ENCODE measurements around the gene C19orf12. TPM values are rescaled to one million over a fixed set of nuclear protein-coding genes. Genes with fewer than 3 reads are reported as not detected.
"Not testable (repeated sequence)": the region's sequence is repeated elsewhere in the genome, so short reads cannot be mapped to it uniquely, and the experiment has no call there.

C19orf12 gene
- total and polyA plus RNA-seq, 2 donors: 18.1 to 27.5 TPM

DNA sequence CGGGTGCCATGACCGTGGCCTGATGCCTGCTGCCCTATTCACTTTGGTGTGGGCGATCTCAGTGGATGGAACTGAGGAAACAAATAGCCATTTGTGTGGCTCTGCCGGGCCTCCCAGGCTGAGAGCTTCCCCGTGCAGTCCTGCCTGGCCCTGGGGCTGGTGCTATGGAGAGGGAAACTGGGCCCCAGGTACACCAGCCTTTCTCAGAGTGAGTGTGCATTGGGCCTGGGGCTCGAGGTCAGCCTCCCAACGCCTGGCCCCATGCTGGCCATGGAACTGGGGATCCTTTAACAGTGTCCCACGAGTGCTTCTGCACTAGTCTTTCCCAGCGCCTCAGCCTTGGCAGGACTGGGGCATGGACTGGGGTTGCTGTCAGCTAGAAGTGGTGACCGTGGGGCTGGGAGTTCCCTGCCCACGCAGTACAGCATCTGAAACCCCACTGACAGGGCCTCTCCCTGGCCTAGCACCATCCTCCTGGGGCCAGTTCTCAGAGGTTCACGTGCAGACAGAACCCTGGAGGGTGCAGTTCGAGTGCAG is 39.3 kb downstream of the C19orf12 start:
- peak overlapping the region in 1 of 2 donors; percentile 33 for H3K27ac ChIP-seq (ENCODE audit: low read depth in 1 of 2, low read length in 1 of 2)
- H3K36me3 ChIP-seq (ENCODE audit: control insufficient read depth in 2 of 2, insufficient read depth in 2 of 2, low read length in 1 of 2): peaks cover 11 to 27% of the 10 kb centered on the region in 2 donors
- H3K9me3 ChIP-seq (ENCODE audit: control insufficient read depth in 2 of 2, insufficient read depth in 1 of 2, low read length in 1 of 2): no peaks in the 10 kb centered on the region
- H3K4me3 ChIP-seq (ENCODE audit: low read length in 2 of 2): no peak overlapping the region
- no peaks in the 10 kb centered on the region for H3K27me3 ChIP-seq (ENCODE audit: control insufficient read depth in 2 of 2, insufficient read depth in 1 of 2, low read length in 1 of 2)
- peaks cover 81 to 100% of the 10 kb centered on the region in 2 donors for H3K4me1 ChIP-seq (ENCODE audit: control insufficient read depth in 2 of 2, insufficient read depth in 2 of 2, low read length in 2 of 2)
- WGBS: 96% methylated on average over 13 of the region's 13 CpGs
- DNase-seq (ENCODE audit: low read depth in 6 of 9, low spot score in 9 of 9): no peak

DNA sequence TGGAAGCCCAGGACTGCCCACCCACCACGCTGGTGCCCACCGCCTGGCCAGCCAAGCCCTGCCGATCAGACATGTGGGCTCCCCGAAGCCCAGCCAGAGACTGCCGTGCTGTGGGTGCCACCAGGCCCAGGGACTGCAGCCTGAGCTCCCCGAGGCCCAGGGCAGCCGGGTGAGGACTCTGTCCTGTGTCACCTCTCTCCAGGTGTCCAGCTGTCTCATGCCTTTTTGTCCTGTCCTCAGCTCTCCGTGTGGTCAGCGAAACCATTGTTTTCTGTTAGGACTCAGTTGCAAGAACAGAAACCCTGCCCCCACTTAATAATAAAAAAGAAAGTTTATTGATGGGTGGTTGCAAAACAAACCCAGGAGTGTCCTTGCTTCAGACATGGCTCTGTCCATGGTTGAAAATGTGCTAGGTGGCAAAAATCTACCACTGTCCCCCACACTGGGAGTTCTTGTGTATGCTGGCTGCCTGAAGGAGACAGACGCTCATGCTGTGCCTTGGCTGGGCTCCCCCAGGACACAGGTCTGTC is 39.9 kb downstream of the C19orf12 start:
- Histone ChIP-seq H3K36me3 (ENCODE audit: control insufficient read depth in 2 of 2, insufficient read depth in 2 of 2, low read length in 1 of 2) (peaks cover 11 to 27% of the 10 kb centered on the region in 2 donors), H3K27ac (ENCODE audit: low read depth in 1 of 2, low read length in 1 of 2) (no peak overlapping the region), H3K4me3 (ENCODE audit: low read length in 2 of 2) (no peak overlapping the region), H3K9me3 (ENCODE audit: control insufficient read depth in 2 of 2, insufficient read depth in 1 of 2, low read length in 1 of 2) (no peaks in the 10 kb centered on the region), H3K27me3 (ENCODE audit: control insufficient read depth in 2 of 2, insufficient read depth in 1 of 2, low read length in 1 of 2) (no peaks in the 10 kb centered on the region), H3K4me1 (ENCODE audit: control insufficient read depth in 2 of 2, insufficient read depth in 2 of 2, low read length in 2 of 2) (peaks cover 76 to 99% of the 10 kb centered on the region in 2 donors)
- 98% methylated on average over 10 of the region's 10 CpGs for WGBS
- DNase-seq (ENCODE audit: low read depth in 6 of 9, low spot score in 9 of 9): no peak

DNA sequence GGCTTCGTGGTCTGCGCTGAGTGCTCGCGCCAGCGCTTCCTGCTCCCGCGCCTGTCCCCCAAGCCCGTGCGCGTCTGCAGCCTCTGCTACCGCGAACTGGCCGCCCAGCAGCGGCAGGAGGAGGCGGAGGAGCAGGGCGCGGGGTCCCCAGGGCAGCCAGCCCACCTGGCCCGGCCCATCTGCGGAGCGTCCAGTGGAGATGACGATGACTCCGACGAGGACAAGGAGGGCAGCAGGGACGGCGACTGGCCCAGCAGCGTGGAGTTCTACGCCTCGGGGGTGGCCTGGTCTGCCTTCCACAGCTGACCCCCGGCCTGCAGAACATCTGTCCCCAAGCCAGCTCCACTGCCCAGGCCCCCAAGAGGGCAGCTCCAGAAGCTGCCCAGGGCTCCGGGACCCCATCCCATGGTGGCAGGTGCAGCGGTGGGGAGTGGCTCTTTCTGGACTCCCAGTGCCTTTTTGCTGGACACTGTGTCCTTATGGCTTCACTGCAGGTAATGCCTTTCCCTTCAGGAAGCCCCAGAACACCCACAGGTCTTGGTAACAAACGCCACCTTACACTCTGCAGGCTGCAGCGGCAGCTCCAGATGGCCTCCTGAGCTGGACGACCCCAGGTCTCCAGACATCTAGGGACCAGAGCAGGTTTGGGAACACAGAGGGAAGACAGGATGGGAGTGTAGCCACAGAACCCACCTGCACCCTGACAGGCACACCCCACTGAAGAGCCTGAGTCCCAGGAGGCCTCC is 40.5 kb downstream of the C19orf12 start:
- Histone ChIP-seq H3K4me3 (ENCODE audit: low read length in 2 of 2) (no peak overlapping the region), H3K27me3 (ENCODE audit: control insufficient read depth in 2 of 2, insufficient read depth in 1 of 2, low read length in 1 of 2) (no peaks in the 10 kb centered on the region), H3K36me3 (ENCODE audit: control insufficient read depth in 2 of 2, insufficient read depth in 2 of 2, low read length in 1 of 2) (peaks cover 11 to 27% of the 10 kb centered on the region in 2 donors), H3K9me3 (ENCODE audit: control insufficient read depth in 2 of 2, insufficient read depth in 1 of 2, low read length in 1 of 2) (no peaks in the 10 kb centered on the region), H3K4me1 (ENCODE audit: control insufficient read depth in 2 of 2, insufficient read depth in 2 of 2, low read length in 2 of 2) (peaks cover 70 to 93% of the 10 kb centered on the region in 2 donors), H3K27ac (ENCODE audit: low read depth in 1 of 2, low read length in 1 of 2) (peak overlapping the region in 1 of 2 donors; percentile 97)
- DNase-seq (ENCODE audit: low read depth in 6 of 9, low spot score in 9 of 9): no peak
- WGBS: 97% methylated on average over 34 of the region's 34 CpGs

DNA sequence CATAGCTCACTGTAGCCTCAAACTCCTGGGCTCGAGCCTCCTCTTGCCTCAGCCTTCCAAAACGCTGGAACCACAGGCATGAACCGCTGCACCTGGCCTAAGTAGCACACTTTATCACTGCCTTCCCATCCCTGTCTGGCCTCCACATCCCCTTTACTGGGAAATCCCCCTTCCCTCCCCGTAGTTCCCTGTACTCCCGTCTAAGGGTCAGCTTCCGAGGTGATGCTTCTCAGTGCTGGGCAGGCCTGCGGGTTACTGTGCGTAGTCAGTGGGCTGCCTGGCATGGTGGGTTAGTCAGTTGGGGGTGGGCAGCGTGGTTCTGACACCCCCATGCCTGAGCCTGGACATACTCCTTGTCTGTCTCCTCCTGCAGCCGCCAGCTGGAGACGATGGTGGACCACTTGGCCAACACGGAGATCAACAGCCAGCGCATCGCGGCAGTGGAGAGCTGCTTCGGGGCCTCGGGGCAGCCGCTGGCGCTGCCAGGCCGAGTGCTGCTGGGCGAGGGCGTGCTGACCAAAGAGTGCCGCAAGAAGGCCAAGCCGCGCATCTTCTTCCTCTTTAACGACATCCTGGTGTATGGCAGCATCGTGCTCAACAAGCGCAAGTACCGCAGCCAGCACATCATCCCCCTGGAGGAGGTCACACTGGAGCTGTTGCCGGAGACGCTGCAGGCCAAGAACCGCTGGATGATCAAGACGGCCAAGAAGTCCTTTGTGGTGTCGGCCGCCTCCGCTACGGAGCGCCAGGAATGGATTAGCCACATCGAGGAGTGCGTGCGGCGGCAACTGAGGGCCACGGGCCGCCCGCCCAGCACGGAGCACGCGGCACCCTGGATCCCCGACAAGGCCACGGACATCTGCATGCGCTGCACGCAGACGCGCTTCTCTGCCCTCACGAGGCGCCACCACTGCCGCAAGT is 41.4 kb downstream of the C19orf12 start:
- no peaks in the 10 kb centered on the region for H3K27me3 ChIP-seq (ENCODE audit: control insufficient read depth in 2 of 2, insufficient read depth in 1 of 2, low read length in 1 of 2)
- peaks cover 73 to 93% of the 10 kb centered on the region in 2 donors for H3K4me1 ChIP-seq (ENCODE audit: control insufficient read depth in 2 of 2, insufficient read depth in 2 of 2, low read length in 2 of 2)
- 92% methylated on average over 57 of the region's 57 CpGs for WGBS
- H3K9me3 ChIP-seq (ENCODE audit: control insufficient read depth in 2 of 2, insufficient read depth in 1 of 2, low read length in 1 of 2): no peaks in the 10 kb centered on the region
- peak overlapping the region; percentile 86 to 97 for H3K27ac ChIP-seq (ENCODE audit: low read depth in 1 of 2, low read length in 1 of 2)
- H3K36me3 ChIP-seq (ENCODE audit: control insufficient read depth in 2 of 2, insufficient read depth in 2 of 2, low read length in 1 of 2): peaks cover 11 to 26% of the 10 kb centered on the region in 2 donors
- no peak for DNase-seq (ENCODE audit: low read depth in 6 of 9, low spot score in 9 of 9)
- no peak overlapping the region for H3K4me3 ChIP-seq (ENCODE audit: low read length in 2 of 2)

DNA sequence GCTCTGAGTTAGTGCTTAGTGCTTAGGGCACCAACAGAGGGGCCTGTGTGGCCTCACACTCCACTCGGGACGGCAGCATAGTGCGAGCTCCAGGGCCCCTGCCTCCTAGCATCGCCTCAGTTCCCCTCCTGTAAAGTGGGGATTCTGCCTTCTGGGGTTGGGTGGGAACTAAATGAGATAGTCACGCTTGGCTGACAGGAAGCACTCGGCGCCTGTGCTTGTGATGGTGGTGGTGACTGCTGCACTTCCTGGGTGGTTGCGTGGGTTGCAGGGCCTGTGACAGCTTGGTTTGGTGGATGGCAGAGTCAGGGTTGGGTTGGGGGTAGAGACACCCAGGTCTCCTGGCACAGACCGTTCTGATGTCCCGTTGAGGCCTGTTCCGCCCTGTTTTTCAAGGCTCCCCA is 42.1 kb downstream of the C19orf12 start:
- Histone ChIP-seq H3K4me3 (ENCODE audit: low read length in 2 of 2) (no peak overlapping the region), H3K4me1 (ENCODE audit: control insufficient read depth in 2 of 2, insufficient read depth in 2 of 2, low read length in 2 of 2) (peaks cover 73 to 93% of the 10 kb centered on the region in 2 donors), H3K27me3 (ENCODE audit: control insufficient read depth in 2 of 2, insufficient read depth in 1 of 2, low read length in 1 of 2) (no peaks in the 10 kb centered on the region), H3K27ac (ENCODE audit: low read depth in 1 of 2, low read length in 1 of 2) (peak overlapping the region; percentile 86 to 97), H3K9me3 (ENCODE audit: control insufficient read depth in 2 of 2, insufficient read depth in 1 of 2, low read length in 1 of 2) (no peaks in the 10 kb centered on the region), H3K36me3 (ENCODE audit: control insufficient read depth in 2 of 2, insufficient read depth in 2 of 2, low read length in 1 of 2) (peaks cover 11 to 24% of the 10 kb centered on the region in 2 donors)
- DNase-seq (ENCODE audit: low read depth in 6 of 9, low spot score in 9 of 9): peak in 5 of 9 donors; percentile 60 to 91 (median 79)
- WGBS: 38% methylated on average over 11 of the region's 11 CpGs

DNA sequence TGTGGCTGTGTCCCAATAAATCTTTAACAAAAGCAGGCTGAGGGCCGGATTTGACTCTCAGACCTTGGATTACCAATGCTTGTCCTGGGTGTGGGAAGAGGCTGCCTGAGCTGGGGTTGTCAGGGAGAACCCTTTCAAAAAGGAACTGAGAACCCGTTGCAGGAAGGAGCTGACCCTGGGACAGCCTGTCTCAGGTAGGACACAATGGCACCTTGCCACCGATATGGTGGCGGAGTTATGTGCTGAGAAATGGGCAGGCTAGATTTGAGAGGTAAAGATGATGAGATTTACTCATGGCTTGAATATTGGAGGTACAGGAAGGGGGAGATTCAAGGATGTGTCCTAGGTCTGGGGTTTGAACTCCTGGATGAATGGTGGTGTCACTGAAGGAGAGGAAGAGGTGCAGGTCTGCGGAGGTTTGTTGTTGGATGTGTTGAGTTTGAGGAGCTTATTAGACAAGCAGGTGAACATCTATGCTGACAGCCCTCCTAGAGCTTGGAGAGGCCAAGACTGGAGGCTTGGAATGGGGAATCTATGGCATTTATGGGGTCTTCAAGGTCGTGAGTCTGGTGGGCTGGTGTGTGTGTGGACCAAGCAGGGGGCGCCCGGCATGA is 42.6 kb downstream of the C19orf12 start:
- H3K4me1 ChIP-seq (ENCODE audit: control insufficient read depth in 2 of 2, insufficient read depth in 2 of 2, low read length in 2 of 2): peaks cover 74 to 93% of the 10 kb centered on the region in 2 donors
- no peak overlapping the region for H3K4me3 ChIP-seq (ENCODE audit: low read length in 2 of 2)
- no peak for DNase-seq (ENCODE audit: low read depth in 6 of 9, low spot score in 9 of 9)
- H3K9me3 ChIP-seq (ENCODE audit: control insufficient read depth in 2 of 2, insufficient read depth in 1 of 2, low read length in 1 of 2): no peaks in the 10 kb centered on the region
- WGBS: 93% methylated on average over 8 of the region's 8 CpGs
- no peaks in the 10 kb centered on the region for H3K27me3 ChIP-seq (ENCODE audit: control insufficient read depth in 2 of 2, insufficient read depth in 1 of 2, low read length in 1 of 2)
- peaks cover 11 to 24% of the 10 kb centered on the region in 2 donors for H3K36me3 ChIP-seq (ENCODE audit: control insufficient read depth in 2 of 2, insufficient read depth in 2 of 2, low read length in 1 of 2)
- H3K27ac ChIP-seq (ENCODE audit: low read depth in 1 of 2, low read length in 1 of 2): peak overlapping the region; percentile 86 to 97

DNA sequence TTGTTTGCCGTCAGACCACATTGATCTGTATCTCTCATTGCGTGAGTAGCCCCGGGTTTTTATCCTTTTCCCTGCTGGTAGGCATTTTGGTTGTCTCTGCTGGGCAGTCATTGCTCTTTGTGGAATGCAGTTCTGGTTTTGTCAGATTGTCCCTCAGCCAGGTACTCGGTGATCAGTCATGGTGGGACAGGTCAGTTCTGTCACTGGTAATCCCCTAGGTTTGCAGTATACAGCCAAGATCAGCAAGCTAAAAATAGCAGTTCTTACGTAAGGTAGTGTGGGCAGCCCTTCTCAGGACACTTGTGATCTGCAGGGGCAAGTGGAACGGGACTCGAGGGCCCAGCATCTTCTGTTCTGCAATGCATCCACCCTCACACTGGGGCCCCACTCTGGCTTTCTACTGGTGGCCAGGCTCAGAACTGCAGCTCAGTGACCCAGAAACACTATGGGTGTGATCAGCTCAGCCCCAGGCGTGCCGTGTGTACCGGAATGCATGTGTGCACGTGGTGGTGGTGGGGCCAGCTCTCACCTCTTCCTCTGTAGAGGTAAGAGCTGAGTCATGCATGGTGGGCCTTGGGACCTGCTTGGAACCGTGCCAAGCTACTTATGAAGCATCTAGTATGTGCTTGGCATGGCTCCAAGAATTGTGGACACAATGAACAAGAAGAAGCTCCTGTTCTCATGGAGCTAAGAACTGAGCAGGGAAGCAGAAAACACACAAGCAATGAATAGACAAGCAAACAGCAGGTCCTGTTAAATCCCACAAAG is 43.5 kb downstream of the C19orf12 start:
- Histone ChIP-seq H3K4me3 (ENCODE audit: low read length in 2 of 2) (no peak overlapping the region), H3K36me3 (ENCODE audit: control insufficient read depth in 2 of 2, insufficient read depth in 2 of 2, low read length in 1 of 2) (peaks cover 8 to 24% of the 10 kb centered on the region in 2 donors), H3K9me3 (ENCODE audit: control insufficient read depth in 2 of 2, insufficient read depth in 1 of 2, low read length in 1 of 2) (no peaks in the 10 kb centered on the region), H3K27me3 (ENCODE audit: control insufficient read depth in 2 of 2, insufficient read depth in 1 of 2, low read length in 1 of 2) (peaks cover 0 to 8% of the 10 kb centered on the region in 2 donors), H3K4me1 (ENCODE audit: control insufficient read depth in 2 of 2, insufficient read depth in 2 of 2, low read length in 2 of 2) (peaks cover 74 to 93% of the 10 kb centered on the region in 2 donors), H3K27ac (ENCODE audit: low read depth in 1 of 2, low read length in 1 of 2) (peak overlapping the region; percentile 86 to 97)
- DNase-seq (ENCODE audit: low read depth in 6 of 9, low spot score in 9 of 9): peak in 4 of 9 donors; percentile 70 to 83 (median 76)
- 52% methylated on average over 12 of the region's 12 CpGs for whole genome bisulfite sequencing

DNA sequence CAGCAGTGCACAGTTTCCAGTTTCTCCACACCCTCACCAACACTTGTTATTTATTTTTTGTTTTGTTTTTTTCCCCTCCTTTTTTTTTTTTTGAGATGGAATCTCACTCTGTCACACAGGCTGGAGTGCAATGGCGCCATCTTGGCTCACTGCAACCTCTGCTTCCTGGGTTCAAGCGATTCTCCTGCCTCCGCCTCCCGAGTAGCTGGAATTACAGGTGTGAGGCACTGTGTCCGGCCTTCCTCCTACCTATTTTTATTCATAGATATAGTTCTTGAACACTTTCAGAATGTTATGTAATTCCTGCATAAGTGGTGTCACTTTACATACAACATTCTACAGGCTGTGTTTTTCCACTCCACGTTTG is 44.1 kb downstream of the C19orf12 start:
- Histone ChIP-seq H3K4me1 (ENCODE audit: control insufficient read depth in 2 of 2, insufficient read depth in 2 of 2, low read length in 2 of 2) (peaks cover 71 to 91% of the 10 kb centered on the region in 2 donors), H3K36me3 (ENCODE audit: control insufficient read depth in 2 of 2, insufficient read depth in 2 of 2, low read length in 1 of 2) (peaks cover 8 to 22% of the 10 kb centered on the region in 2 donors), H3K27me3 (ENCODE audit: control insufficient read depth in 2 of 2, insufficient read depth in 1 of 2, low read length in 1 of 2) (peaks cover 0 to 14% of the 10 kb centered on the region in 2 donors), H3K27ac (ENCODE audit: low read depth in 1 of 2, low read length in 1 of 2) (peak overlapping the region; percentile 81 to 86)
- not testable (repeated sequence) for H3K4me3 ChIP-seq (ENCODE audit: low read length in 2 of 2); H3K9me3 ChIP-seq (ENCODE audit: control insufficient read depth in 2 of 2, insufficient read depth in 1 of 2, low read length in 1 of 2); DNase-seq (ENCODE audit: low read depth in 6 of 9, low spot score in 9 of 9)
- 93% methylated on average over 6 of the region's 6 CpGs for WGBS

Measured in thymus (tissue), 11 donors.